GM21619 (cell line): ENCODE results near the gene WWOX.

Source experiments
- ATAC-seq: cut with Tn5 transposase; IDR thresholded peaks from one replicate; pipeline ENCODE4 v1.9.1; 2021; ENCODE audit not compliant: unreplicated experiment

WWOX gene

DNA sequence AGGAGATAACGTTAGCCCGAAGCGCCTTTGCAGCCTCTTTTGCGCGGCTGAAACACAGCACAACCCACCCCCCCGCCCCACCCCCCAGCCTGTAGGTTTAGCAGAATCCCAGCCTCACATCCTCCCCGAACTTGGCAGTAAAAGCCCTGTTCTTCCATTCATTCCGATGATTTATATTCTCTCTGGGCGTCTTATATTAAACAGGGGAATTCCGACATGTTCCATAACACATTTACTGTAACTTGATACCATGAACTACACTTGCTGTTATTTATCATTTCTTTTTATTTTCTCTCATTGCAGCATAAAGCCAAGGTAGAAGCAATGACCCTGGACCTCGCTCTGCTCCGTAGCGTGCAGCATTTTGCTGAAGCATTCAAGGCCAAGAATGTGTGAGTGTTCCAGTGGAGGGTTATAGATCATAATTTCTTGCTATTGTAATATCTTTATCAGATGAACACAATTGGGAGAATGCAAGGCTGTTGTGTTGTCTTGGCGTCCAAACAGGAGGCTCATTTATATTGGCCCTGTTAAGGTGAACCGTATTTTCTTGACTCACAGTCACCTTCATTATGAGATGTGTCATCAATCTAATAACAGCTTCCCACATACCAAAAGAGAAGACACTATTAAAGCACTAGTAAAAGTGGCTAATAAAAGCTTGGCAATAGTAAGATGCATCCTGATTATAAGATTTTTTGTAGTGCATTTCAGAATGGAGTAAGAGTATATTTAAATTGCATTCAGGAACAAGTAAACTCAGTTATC lies 287.3 kb downstream of the WWOX start:
- ATAC-seq: no peak

DNA sequence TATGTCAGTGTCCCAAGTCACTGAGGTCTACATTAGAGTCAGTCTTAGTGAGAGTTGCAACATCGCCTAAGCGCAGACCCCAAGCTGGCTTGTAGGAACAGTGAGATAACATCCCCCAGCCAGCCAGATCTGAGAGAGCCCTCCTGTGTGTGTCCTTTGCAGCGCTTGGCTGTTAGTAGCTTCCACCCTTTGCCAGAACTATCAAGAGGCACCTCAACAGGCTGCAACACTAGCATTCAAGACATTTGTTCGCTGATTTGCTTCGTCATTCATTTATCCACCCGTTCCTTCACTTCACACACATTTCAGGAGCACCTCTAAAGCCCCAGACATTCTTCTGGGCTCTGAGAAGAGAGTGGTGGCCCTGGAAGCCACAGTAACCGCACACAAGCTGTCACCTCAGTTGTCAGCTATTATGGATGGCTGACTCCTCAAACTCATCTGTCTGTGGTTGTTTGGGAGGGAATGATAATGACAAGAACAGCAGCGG lies 289.6 kb downstream of the WWOX start:
- ATAC-seq: no peak

DNA sequence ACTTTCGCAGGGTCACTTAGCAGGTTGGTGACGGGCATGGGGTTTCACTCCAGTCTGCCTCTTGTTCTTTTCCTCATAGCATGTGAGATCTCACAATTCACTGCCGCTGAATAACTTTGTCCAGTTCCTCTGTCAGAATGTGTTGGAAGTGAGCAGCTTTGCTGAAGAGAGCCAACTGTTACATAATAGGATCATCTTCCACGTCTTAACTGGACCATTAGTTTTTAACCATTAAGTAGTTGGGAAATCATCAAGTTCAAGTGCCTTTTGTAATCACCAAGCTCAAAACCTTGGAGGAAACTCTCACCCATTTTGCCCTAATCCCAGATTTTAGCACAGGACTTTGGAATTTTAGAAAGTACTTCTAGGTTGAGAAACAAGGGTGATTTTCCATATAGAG lies 290.6 kb downstream of the WWOX start:
- ATAC-seq: no peak

DNA sequence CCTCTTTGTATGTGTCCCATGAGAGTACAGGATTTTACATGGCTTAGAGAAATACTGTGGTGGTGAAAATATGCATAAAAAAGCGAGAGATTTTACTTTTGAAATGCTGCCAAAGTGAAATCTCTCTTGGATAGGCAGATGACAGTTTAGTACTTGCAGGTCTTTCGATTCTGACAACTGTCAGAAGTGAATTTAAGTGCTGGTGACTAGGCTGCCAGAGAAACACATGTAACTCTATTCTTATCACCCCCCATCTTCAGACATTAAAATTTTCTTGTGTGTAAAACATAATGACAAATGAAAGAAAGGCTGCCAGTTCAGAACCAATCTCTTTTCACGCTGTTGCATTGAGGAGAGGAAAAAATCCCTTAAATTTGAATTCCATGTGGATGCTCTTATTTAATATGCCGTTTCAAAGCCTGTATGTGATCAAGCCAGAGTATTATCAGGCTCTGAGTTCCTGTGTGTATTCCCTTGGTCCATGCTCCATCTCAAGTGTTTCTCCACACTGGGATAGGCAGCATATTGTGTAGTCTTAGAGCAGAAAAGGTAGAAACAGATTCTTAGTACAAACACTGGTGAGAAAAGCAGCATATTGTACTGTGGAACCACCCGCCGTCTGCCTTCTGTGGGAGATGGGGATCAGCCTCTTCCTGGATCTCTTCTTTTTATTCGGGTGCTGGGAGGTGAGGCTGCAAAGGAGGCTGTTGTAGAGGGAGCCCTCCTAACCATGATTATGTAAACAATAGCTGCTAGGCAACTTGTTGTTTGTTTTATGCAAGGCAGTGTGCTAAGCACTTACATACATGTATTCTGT lies 291.3 kb downstream of the WWOX start:
- ATAC-seq: no peak

DNA sequence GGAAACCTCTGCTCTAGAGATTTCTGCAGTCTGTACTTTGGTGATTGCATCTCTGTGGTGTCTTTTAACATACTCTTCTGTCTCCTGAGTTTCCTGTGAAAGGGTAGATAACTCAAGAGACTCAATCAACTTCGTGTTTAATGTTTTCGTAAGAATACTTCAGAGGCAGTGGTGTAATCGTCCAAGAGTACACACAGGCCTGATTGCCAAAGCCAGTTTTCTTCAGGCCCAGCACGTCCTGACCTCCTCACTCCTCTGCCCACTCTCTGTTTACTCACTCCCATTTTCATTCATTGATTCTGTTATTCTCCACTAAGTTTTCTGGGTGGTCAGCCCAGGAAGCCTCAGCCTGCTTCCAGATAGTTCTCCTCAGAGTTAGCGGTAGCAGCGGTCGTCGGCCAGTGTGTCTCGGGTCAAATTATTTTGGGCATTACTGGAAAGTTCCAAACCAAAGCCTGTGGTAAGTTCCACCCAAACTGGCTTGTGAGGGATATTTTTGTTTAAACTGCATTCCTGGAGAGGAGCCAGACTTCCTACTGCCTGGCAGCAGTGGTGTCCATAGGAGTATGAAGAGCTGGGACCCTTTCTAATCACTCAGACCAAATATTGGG lies 293.2 kb downstream of the WWOX start:
- ATAC-seq: no peak

DNA sequence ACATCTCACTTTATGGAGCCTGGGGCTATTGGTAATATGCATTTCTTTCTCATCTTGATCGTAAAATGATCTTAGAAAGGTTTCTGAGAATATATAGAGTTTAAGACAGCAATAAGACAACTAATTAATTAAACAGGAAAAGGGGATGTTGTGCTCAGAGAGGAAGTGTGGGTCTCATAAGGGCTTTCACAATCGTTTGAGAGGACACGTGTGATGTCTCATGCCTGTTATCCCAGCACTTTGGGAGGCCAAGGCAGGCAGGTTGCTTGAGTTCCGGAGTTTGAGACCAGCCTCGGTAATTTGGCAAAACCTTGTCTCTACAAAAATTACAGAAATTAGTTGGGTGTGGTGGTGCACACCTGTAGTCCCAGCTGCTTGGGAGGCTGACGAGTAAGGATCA lies 295.6 kb downstream of the WWOX start:
- ATAC-seq: no peak

DNA sequence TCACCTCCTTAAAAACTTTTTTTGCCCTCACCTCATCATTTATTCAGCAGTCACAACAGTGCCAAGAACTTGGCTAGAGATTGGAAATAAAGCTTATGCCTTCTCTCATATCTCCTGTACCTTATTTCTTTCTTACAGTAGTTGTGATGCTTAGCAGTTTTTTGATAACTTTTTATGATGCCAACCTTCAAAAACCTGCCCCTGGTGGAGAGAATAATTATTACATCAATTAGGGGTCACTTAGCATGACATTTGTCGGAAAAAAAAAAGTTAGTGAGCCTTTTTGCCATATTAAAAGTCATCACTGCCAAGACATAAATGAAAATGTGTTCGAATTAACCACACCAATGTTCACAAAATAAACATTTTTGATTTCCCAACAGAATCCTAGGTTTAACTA lies 296.6 kb downstream of the WWOX start:
- ATAC-seq: no peak

DNA sequence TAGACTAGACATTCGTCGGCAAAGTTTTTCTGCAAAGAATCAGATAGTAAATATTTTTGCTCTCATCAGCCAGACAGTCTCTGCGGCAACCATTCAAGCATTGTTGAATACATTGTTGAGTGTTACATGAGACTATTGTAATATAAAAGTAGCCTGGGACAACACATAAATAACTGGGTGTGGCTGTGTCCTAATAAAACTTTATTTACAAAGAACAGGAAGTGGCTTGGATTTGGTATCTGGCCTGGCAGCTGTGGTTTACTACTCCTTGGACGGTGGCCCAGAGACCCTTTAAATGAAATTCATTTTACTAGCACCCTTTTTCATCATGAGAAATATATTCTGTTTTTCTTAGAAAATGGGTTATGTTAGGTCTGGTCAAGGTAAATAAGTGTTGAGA lies 297.2 kb downstream of the WWOX start:
- no peak for ATAC-seq

DNA sequence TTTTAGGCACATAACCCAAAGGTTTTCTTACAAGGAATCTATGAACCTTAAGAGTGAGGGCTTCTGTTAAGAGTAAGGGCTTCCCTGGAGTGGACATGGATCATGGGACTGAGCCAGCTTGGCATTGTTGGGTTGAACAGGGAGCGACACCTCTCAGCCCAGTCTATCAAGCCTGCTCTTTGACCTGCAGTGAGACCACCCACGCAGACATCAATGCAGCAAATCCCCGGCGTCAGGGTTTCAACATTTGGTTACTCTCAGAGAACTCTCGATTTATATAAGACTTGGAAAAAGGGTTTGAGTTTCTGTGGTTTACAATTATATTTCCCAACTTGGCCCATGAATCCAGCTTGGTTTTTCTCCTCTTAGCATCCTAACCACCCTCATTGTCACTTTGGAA lies 299.9 kb downstream of the WWOX start:
- no peak for ATAC-seq

DNA sequence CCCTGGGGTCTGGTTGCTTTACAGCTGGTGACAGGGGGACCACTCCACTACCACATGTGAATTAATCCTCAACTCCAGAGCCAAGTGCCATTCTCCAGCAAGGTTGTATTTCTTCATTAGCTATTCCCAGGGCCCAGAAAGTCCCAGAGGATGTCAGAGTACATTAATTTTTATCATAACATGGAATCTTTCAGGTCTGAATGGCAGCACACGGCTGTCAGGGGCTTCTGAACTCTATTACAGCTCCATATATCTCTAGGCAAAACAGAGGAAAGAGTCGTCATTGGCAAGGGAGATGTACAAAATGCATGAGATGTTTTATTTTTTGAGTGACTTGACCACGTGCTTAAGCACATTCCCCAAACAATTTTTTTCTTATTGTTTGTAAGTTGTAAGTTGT lies 303.4 kb downstream of the WWOX start:
- no peak for ATAC-seq

DNA sequence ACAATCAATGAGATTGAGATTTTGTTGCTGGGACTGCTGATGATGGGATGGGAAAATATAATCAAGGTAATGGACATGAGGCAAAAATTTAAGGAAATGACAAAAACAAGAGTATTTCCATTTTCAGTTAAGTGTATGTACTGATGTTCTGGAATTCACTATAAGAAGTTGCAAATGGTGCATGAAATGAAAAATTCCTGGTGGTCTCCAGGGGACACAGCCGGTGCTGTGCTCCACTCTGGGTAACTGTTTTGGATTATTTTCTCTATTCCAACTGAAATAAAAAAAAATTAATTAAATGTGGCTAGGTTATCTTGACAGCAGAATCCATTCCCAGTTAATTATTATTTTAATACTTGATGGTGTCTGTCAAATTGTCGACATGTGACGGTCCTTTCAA lies 305.6 kb downstream of the WWOX start:
- ATAC-seq: no peak

DNA sequence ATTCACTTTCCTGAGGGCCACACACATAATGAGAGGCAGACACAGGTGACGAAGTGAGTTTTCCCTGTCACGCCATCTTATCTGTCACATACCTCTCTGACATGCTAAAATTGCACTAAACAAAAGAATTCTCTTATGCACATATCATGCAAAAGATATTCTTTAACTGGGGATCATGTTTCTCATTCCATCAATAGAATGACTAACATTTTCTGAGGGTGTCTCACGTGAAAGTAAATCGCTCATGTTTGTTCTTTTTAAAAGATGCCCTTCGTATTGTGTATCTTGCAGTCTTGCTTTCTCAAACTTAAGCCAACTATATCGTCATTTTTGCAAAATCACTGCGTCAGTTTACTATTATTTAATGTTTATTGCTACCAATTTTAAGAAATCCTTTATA lies 306.4 kb downstream of the WWOX start:
- ATAC-seq: no peak

DNA sequence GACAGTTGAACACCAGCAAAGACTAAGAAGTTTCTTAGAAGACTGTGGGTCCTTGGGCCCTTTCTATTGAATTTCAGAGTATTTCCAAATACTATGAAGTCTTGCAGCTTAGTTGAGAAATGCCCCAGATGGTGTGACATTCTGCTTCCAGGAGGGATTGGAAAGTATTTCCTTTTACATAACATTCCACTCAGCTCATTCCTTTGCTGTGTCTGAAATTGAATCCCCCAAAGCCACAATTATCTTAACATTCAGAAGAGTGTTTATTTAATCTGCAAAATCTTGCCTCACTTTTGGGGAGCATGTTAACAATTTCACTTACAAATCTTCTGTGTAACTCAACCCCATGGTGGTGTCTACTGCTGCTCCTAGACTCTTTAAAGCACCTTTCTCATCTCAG lies 307.7 kb downstream of the WWOX start:
- no peak for ATAC-seq

DNA sequence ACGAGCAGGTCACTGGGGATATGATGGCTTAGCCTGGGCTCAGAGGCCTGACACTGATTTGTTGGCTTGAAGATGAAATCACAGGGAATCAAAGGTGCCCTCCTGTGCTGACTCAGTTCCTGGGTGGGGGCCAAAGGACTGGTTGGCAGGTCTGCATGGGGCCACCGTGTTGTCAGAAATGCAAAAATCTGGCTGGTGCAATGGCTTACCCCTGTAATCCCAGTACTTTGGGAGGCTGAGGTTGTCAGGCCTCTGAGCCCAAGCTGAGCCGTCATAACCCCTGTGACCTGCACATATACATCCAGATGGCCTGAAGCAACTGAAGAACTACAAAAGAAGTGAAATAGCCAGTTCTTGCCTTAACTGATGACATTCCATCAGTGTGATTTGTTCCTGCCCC lies 314.2 kb downstream of the WWOX start:
- ATAC-seq: no peak

DNA sequence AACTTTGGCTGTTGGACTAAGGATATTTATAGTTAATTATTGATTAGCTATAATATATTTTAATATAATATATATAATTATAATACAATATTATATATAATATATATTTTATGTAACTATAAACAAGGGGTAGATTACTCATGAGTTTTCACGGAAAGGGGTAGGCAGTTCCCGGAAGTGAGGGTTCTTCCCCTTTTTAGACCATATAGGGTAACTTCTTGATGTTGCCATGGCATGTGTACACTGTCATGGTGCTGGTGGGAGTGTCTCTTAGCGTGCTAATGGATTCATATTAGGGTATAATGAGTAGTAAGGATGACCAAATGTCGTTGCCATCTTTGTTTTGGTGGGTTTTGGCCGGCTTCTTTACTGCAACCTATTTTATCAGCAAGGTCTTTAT lies 315.6 kb downstream of the WWOX start:
- ATAC-seq: no peak

DNA sequence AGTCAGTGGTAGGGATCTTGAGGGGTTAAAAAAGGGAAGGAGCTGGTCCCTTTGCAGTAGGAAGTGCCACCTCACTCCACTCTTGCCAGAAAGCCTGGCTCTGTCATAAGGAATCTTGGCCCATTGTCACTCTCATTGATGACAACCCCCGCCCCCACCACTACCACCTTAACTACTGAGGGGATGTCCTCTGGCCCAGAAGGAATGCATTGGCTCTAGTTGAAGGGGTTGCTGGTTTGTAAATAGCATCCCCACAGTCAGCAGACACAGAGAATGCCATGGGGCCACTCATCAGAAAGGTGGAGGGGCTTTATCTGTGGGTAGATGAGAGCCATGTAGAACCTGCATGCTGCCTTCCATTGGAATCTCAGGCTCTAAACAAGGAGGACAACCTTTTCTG lies 316.2 kb downstream of the WWOX start:
- no peak for ATAC-seq

DNA sequence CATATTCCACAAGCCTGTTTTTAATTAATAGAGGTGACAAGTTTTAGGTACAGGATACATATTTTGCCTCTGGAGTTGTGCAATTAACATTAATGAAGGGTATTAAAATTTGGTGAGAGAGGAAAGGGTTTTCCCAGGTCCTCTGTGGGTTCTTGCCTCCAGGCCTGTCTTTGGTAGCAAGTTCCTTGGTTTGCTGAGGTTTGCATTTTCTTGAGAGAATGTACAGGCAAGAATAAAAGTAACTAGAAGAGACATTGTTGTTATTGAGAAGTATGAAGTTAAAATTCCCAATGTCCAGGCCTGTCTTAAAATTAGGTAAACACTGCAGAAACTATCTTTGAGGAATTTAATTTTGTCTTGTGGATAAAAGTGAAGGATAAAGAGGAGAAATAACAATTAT lies 316.9 kb downstream of the WWOX start:
- no peak for ATAC-seq

DNA sequence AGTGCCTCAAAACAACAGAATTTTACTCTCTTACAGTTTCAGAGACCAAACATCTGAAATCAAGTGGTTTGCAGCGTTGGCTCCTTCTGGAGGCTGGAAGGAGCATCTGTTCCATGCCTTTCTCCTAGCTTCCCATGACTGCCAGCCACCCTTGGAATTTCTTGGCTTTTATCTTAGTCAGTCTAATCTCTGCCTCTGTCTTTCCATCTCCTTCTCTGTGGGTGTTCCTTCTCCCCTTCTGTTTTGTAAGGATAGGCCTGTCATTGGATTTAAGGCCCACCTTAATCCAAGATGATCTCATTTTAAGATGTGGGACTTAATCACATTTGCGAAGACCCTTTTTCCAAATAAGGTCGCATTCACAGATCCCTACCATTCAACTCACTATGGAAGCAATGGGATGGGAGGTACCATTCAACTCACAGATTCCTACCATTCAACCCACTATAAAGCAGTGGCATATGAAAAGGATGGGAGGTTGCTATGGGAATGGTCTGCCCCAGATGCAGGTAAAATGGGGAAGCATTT lies 321.8 kb downstream of the WWOX start:
- ATAC-seq: no peak

DNA sequence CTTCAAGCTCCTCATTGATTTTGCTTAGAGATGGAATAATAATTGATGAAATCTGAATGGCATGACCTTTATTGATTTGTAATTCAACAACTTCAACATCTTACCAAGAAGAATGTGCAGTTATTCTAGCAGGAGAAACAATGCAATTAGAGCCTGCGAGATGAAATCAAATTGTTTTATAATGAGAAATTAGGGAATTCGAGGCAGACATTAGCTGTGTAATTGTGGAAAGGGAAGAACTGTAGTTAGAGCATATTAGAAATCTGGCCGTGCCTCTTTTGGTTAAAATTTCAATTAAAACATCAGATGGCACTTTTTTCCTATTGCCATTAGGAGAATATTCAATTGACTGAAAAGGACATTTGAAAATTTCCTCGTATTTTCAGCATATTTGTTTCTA lies 325.8 kb downstream of the WWOX start:
- no peak for ATAC-seq

DNA sequence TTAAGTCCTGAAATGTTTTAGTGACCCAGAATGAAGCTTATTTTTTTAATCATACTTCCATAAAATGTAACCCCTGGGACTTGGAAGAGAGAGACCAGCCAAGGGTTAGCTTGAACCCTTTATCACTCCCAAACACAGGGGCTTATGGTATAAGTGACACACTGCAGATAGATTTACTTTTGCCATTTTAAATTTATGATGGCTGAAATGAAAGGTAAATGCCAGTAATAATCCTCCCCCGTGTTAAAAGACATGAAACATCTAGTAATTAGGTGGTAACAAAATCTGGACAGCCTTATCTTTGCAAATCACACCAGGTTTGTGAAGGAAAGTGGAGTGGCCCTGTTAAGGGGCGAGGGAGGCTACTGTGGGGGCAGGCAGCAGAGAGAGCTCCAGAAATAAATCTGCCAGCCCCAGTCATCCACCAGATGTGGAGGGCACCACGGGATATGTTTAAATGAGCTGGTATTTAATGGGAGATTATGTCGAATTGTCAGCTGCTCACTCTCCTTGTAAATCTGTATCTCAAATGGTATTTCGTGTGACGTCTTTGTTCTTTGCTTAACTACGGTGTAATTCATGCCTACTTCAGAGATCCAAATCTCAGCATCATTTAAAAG lies 326.5 kb downstream of the WWOX start:
- no peak for ATAC-seq

DNA sequence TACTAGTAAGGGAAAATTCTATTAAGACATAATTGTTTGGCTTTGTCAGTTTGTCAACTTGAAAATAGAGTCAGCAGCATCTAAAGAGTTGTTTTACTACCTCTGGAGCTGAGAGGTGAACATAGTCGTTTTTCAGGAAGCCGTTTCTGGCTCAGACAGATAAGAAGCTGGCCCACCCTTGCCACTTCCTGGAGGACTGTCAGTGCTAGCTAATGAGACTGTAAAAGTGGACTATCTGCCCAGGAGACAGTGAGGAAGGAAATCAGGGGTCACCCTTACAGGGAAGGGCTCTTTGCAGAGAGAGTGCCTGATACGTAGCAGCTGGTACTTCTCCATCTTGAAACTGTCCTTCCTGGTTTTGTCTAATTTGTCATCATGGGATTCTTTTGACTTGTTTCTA lies 328.7 kb downstream of the WWOX start:
- no peak for ATAC-seq
